Left colon (tissue), 2 donors: ENCODE results near the gene MYBL2. TPM values are rescaled to one million over a fixed set of nuclear protein-coding genes. Genes with fewer than 3 reads are reported as not detected.
"Not testable (repeated sequence)": the region's sequence is repeated elsewhere in the genome, so short reads cannot be mapped to it uniquely, and the experiment has no call there.

Experiments used
- ATAC-seq: fragments of 200-7000 bp; cut with Tn5 transposase; one replicate; pipeline ENCODE4 v1.9.1; 2020; ENCODE audit warnings: mild to moderate bottlenecking, moderate library complexity
- DNase-seq, 2 donors: peaks; one replicate each; pipeline ENCODE4 v3.0.0-alpha.2; 2020
- intact Hi-C, 2 donors: fragments of 100-400 bp; cut with DNase I in 1 of 2; cut with micrococcal nuclease in 1 of 2; formaldehyde crosslinking; loops; one replicate each; pipeline versions ENCODE4 v1.11.2 to v1.14.0; 2022; cut with DNase I, micrococcal nuclease
- long read RNA-seq: library from polyadenylated mRNA; unstranded; transcript quantifications from one replicate; pipeline ENCODE4 v2.0.0, GENCODE V29; 2021
- total RNA-seq, 2 donors: library from RNA; stranded (reverse); fragmentation: NEBNext Ultra II Directional; extraction: Animal tissue kit (Norgen Biotek cat#: 25700); gene quantifications; one replicate each; pipeline ENCODE4 v1.2.1, GENCODE V29; 2021
- donor health status: DM: no; HTN: no; CAD: no.
- donor health status: DM: yes; HTN: yes; CAD: no.

The MYBL2 gene
- 10 to 100 TPM in 1 of 2 donors, 1 to 10 TPM in 1; 4.6 to 11.7 TPM for total RNA-seq
- long read RNA-seq, transcript MYBL2-201 (14 exons, 2,639 nt) = major isoform, 11 of 15 reads
- long read RNA-seq, partial matches to known transcripts = 4 of 15 reads
- long read RNA-seq, other reads (novel, unspliced or antisense) = 0 of 15 reads

GRCh38 chr20:43666376-43667328 is at the start of gene MYBL2:
TSS of gene MYBL2 (plus strand) at chr20:43667114. CDS start at chr20:43667284, 170 bp downstream.
- peak; percentile 49 to 75 for DNase-seq
- intact Hi-C loops = no loop called here
- peak; percentile 92 for ATAC-seq

DNA sequence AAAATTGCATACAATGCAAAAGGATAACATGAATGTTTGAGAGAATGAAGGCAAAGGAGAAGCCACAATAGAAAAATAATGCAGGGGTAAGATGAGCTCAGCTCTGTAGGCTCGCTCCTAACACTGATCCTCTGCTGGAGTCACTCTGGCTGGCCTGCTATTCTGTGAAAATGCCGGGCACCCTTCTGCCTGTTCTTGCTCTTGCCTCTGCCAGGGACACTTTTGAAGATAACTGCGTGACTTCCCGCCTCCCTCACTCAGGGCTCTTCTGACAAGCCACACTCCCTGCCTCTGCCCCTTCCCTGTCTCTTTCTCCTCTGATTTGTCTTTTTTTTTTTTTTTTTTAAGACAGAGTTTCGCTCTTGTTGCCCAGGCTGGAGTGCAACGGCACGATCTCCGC is 35.3 kb upstream of the MYBL2 start:
- no peak for ATAC-seq
- intact Hi-C loops = no loop called here
- DNase-seq = no peak

GRCh38 chr20:43636429-43636828 is 30.5 kb upstream of the MYBL2 start:
- intact Hi-C loops = no loop called here
- DNase-seq (no peak), ATAC-seq (no peak)

DNA sequence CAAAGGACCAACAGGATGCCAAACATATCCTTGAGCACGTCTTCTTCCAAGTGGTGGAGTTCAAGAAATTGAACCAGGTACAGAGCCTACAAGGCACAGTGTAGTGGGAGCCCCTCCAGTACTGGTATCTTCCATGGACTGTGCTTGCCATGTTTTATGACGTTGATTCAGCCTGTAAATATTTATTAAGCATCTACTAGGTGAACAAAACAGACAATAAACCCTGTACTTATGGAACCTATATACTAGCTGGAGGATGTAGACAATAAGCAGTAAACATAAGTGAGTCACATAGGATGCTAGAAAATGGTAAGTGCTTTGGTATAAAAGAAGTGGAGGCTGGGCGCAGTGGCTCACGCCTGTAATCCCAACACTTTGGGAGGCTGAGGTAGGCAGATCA is 24.4 kb upstream of the MYBL2 start:
- intact Hi-C loops = no loop called here
- DNase-seq (no peak), ATAC-seq (peak; percentile 67)

DNA sequence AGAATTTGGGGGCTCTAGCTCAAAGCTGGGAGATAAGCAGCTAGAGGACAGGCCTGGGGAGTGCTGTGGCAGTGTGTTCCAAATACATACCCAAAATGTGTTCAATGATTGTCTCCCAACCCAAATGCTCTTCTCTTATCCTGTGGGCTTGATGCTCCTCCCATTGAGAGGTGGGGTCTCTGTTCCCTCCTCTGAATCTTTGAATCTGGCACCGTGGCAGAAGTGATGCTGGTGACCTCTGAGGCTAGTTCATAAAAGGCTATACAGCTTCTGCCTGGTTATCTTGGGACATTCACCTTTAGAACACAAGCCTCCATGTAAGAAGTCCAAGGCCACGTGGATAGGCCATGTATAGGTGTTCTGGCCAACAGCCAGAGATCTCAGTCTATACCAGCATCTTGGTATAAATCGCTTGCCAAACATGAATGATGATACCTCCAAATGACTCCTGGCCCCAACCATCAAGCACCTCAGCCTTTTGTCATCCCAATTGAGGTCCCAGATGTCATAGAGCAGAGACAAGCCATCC is 15.9 kb upstream of the MYBL2 start:
- intact Hi-C loops = no loop called here
- ATAC-seq = no peak
- no peak for DNase-seq

- DNase-seq, intact Hi-C loops, ATAC-seq: not testable (repeated sequence)
Observed at GRCh38 chr20:43651650-43652184, 15.2 kb upstream of the MYBL2 start.

DNA sequence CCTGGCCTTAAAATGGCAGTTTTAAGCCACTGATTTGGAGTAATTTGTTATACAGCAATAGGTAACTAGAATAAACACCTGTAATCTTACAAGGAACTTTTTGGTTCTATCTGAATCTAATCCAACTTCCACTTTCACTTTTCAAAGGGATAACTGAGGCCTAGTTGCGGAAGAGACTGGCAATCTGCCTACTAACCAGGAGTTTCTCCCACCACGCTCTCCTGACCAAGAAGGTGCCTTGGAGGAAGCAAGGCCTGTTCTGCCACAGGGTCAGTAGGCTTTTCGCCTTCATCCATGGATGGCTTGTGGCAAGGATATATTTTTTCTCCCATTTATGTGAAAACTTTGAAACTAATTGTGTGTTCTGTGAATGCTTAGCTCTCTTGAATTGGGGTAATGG is 12.9 kb upstream of the MYBL2 start:
- DNase-seq (no peak), ATAC-seq (peak; percentile 35)
- intact Hi-C loops = no loop called here

GRCh38 chr20:43655176-43655575 is 11.7 kb upstream of the MYBL2 start:
- intact Hi-C loops, DNase-seq, ATAC-seq: not testable (repeated sequence)

DNA sequence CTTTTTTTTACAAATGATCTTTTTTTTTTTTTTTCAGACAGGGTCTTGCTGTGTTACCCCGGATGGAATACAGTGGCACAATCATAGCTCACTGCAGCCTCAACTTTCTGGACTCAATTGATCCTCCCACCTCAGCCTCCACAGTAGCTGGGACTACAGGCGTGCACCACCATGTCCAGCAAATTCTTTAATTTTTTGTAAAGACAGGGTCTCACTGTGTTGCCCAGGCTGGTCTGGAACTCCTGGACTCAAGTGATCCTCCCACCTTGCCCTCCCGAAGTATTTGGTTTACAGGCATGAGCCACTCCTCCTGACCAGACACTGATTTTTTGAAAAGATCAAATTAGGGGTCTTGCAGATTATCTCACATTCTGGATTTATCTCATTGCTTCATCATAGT is 11.0 kb upstream of the MYBL2 start:
- no peak for DNase-seq
- ATAC-seq = no peak
- intact Hi-C loops = no loop called here

GRCh38 chr20:43658069-43658722 is 8.7 kb upstream of the MYBL2 start:
- ATAC-seq (peak; percentile 7), DNase-seq (no peak)
- intact Hi-C loops = no loop called here

- ATAC-seq = no peak
- no peak for DNase-seq
- intact Hi-C loops = no loop called here
Observed at GRCh38 chr20:43658723-43659419, 8.0 kb upstream of the MYBL2 start.

- intact Hi-C loops = no loop called here
- no peak for DNase-seq
Observed at GRCh38 chr20:43662943-43663655, 3.8 kb upstream of the MYBL2 start.

DNA sequence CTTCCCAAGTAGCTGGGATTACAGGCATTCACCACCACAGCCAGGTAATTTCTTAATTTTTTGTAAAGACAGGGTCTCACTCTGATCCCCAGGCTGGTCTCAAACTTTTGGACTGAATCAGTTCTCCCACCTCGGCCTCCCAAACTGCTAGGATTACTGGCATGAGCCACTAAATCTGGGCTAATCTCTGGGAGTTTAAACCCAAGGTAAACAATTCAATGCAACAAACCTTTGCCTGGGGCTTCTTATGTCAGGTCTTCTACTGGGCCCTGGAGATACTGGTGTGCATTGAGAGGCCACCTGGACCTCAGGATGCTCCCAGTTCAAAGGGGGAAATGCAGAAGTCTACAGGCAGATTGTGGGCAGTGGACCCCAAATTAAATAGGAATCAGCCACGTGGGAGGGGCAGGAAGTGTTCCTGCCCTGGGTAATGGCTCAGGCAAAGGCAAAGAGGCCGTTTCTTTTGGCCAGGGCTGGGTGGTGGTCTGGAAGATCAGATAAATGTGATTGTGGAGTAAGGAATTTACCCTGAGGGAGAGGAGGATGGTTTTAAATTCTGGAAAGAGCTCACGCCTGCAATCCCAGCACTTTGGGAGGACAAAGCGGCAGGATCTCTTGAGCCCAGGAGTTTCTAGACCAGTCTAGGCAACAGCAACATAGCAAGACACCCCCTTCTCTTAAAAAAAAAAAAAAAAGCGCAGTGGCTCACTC is 1.3 kb upstream of the MYBL2 start:
- ATAC-seq (no peak), DNase-seq (no peak)
- intact Hi-C loops = no loop called here

More at GRCh38 chr20:43662943-43663655, 3.8 kb upstream of the MYBL2 start:
- ATAC-seq = peak; percentile 67

GRCh38 chr20:43667341-43668132 is 623 bp downstream of the MYBL2 start:
- intact Hi-C loops = no loop called here
- ATAC-seq (no peak), DNase-seq (peak in 1 of 2 donors; percentile 15)

- no peak for ATAC-seq
- DNase-seq = no peak
- intact Hi-C loops = no loop called here
Observed at GRCh38 chr20:43669332-43669731, 2.4 kb downstream of the MYBL2 start.

DNA sequence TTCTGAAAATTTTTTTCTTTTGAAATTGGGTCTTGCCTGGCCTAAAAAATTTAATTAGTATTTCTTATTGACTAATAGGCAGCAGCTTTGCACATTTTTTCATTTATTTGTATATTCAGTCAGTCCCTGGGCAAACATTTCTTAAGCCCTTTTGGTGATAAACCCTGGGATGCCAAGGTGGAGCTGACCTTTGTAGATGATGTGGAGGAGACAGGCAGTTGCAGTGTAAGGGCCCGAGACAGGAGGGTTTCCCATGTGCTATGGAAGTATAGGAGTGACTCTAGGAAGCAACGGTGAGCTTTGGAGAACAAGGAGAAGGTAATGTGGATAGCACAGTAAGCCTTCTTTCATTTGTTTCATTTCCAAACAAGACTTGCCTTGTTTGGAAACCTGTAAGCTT is 3.5 kb downstream of the MYBL2 start:
- ATAC-seq (no peak), DNase-seq (no peak)
- intact Hi-C loops = no loop called here

GRCh38 chr20:43676368-43676767 is 9.5 kb downstream of the MYBL2 start:
- intact Hi-C loops = no loop called here
- DNase-seq = no peak
- ATAC-seq = no peak
